Transverse colon (tissue), 4 donors: ENCODE results near the gene RARRES1. TPM values are rescaled to one million over a fixed set of nuclear protein-coding genes. Genes with fewer than 3 reads are reported as not detected.

Experiments
- DNase-seq: peaks from one replicate; pipeline ENCODE4 v3.0.0-alpha.2; 2019
- H3K27ac ChIP-seq, 4 donors: fragments of 200-600 bp; sonication (generic); 2 replicates each; pipeline ENCODE4 v1.5.1; 2016 to 2018; ENCODE audit warnings: inconsistent platforms in 4 of 4
- H3K27me3 ChIP-seq: fragments of 200-600 bp; sonication (generic); 2 replicates; pipeline ENCODE4 v1.5.1; 2017; ENCODE audit warnings: inconsistent platforms
- H3K36me3 ChIP-seq, 4 donors: fragments of 200-600 bp; sonication (generic); 2 replicates each; pipeline ENCODE4 v1.5.1; 2017 to 2019; ENCODE audit warnings: inconsistent platforms in 4 of 4
- H3K4me1 ChIP-seq, 4 donors: fragments of 200-600 bp; sonication (generic); 2 replicates each; pipeline ENCODE4 v1.5.1; 2017 to 2020; ENCODE audit warnings: inconsistent platforms in 4 of 4
- H3K4me3 ChIP-seq, 4 donors: fragments of 200-600 bp; sonication (generic); 1 replicate in 1 of 4; 2 replicates in 3 of 4; pipeline versions ENCODE4 v1.5.1 to v1.6.1; 2017 to 2019; ENCODE audit warnings: inconsistent platforms in 4 of 4
- H3K9me3 ChIP-seq, 2 donors: fragments of 200-600 bp; sonication (generic); 2 replicates each; pipeline ENCODE4 v1.5.1; 2017 to 2019; ENCODE audit warnings: inconsistent platforms in 2 of 2
- CTCF ChIP-seq, 5 experiments: fragments of 200-600 bp in 3 of 5; fragments of 450-650 bp in 2 of 5; sonication (generic) in 3 of 5; IDR thresholded peaks; 1 replicate in 2 of 5; 2 replicates in 3 of 5; pipeline ENCODE4 v1.5.1; 2016 to 2017; ENCODE audit warnings: antibody characterized with exemption in 5 of 5, inconsistent platforms in 3 of 5, mild to moderate bottlenecking in 2 of 5, moderate library complexity in 1 of 5
- EP300 ChIP-seq: sonication (generic); formaldehyde crosslinking; IDR thresholded peaks from one replicate; pipeline ENCODE4 v1.6.1; 2017; ENCODE audit warnings: antibody characterized with exemption, low read depth
- POLR2A ChIP-seq: fragments of 450-650 bp; IDR thresholded peaks from one replicate; pipeline ENCODE4 v1.6.1; 2016; ENCODE audit warnings: antibody characterized with exemption, mild to moderate bottlenecking, moderate library complexity
- POLR2AphosphoS5 ChIP-seq, 3 donors: sonication (generic); formaldehyde crosslinking; IDR thresholded peaks; one replicate each; pipeline ENCODE4 v1.6.1; 2016; ENCODE audit warnings: antibody characterized with exemption in 3 of 3
- WGBS, 2 donors: methylation state at CpG; one replicate each; pipeline ENCODE4 v1.1.5; 2018; ENCODE audit warnings: low coverage in 1 of 2; 5-methylcytosine and 5-hydroxymethylcytosine counted together
- in situ Hi-C, 4 donors: fragments of 200-750 bp; cut with MboI; loops; one replicate each; pipeline versions ENCODE4 v1.15.0 to v1.15.1; 2017; ENCODE audit warnings: low sequenced_read_pairs in 3 of 4, low pct_ligation_motif_present in 1 of 4, low pct_unique_long_range_greater_than_20kb in 1 of 4
- intact Hi-C: fragments of 100-400 bp; cut with DNase I; formaldehyde crosslinking; loops from one replicate; pipeline ENCODE4 v1.15.1; 2023; ENCODE audit warnings: low total_unique reads
- total RNA-seq, 4 donors: library from RNA; depleted of rRNA; stranded (reverse); fragments of >200 nt; gene quantifications; one replicate each; pipeline ENCODE4 v1.1.0, GENCODE V29; 2016

RARRES1 gene
- total RNA-seq, 4 donors from 2014 or later, result 3.4 to 71.5 (median 30.2) TPM

GRCh38 chr3:158679547-158680000, 52.7 kb downstream of the RARRES1 start:
- Histone ChIP-seq H3K4me3 (no peak overlapping the region), H3K27me3 (no peaks in the 10 kb centered on the region), H3K36me3 (peaks cover 0 to 5% (median 2%) of the 10 kb centered on the region in 4 donors), H3K27ac (no peak overlapping the region), H3K9me3 (no peaks in the 10 kb centered on the region), H3K4me1 (no peaks in the 10 kb centered on the region)
- no peak for DNase-seq
- TF ChIP-seq CTCF (IDR thresholded peaks at IDR 0.05) (no peak), POLR2A (no peak), EP300 (no peak), POLR2AphosphoS5 (IDR thresholded peaks at IDR 0.05) (no peak)
- in situ Hi-C loops (no loop called here), intact Hi-C loops (no loop called here)
- WGBS, 2 donors, result 57 to 63% methylated on average over 1 of the region's 1 CpG

GRCh38 chr3:158678687-158679086, 53.6 kb downstream of the RARRES1 start:
- in situ Hi-C loops, result no loop called here
- TF ChIP-seq CTCF (IDR thresholded peaks at IDR 0.05) (no peak), POLR2A (no peak), POLR2AphosphoS5 (IDR thresholded peaks at IDR 0.05) (no peak), EP300 (no peak)
- H3K4me3 ChIP-seq, result no peak overlapping the region
- peaks cover 0 to 4% (median 0%) of the 10 kb centered on the region in 4 donors for H3K36me3 ChIP-seq
- H3K4me1 ChIP-seq, result peaks cover 0 to under 1% (median 0%) of the 10 kb centered on the region in 4 donors
- 93 to 100% methylated on average over 2 of the region's 2 CpGs for WGBS, 2 donors
- H3K27me3 ChIP-seq, result no peaks in the 10 kb centered on the region
- H3K27ac ChIP-seq, result no peak overlapping the region
- H3K9me3 ChIP-seq, result no peaks in the 10 kb centered on the region
- DNase-seq, result no peak
- intact Hi-C loops, result no loop called here

DNA sequence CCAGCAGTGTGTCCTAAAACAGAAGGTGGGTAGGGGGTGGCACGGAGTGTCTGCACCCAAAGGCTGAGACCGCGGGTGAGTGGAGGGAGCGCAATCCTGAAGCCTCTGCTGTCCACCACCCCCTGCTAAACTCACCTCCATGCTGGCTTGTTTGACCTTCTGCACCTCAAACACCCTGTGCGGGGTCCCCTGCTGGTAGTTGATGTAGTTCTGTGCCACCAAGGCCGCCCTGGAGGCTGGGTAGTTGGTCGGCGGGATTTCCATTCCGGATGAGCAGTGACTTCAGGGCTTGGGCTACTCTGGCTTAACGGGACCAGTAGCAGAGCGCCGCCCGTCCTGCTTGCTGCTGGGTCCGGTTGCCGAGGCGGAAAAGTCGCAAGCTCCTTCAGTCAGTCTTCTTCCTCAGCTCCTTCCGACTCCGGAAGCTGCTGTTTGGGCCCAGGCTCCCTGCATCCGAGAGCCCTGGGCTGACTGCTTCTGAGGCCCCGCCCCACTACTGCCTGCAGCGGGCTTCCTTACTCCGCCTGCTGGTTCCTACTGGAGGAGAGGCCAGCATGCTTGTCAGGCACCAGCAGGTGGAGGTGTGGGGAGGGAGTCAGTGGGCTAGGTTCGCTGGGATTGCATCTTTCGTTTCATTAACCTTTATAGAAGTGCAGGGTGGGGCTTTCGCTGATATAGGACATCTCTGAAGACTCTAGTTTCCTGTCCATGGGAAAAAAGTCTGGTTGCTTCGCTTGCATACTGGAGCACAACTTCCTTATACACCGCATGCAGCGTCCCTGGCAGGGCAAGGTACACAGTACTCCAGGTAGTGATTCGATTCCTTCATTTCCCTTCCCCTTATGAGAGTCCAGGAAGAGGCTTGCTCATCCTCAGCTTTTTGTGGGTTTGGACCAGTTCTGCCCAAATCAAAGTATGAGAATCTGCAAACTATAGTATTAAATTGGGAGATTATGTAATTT, 59.8 kb downstream of the RARRES1 start, which contains the start of gene LXN:
Gene LXN (minus strand): TSS at position 434 of the 962 bp plus-strand sequence. CDS start 170 bp downstream, at position 264.
- in situ Hi-C loops (no loop called here), intact Hi-C loops (no loop called here)
- no peaks in the 10 kb centered on the region for H3K27me3 ChIP-seq
- peak; percentile 93 for DNase-seq
- 12% methylated on average over 30 of the region's 30 CpGs; no CpG with 5 or more reads in 1 of the 2 donors for WGBS, 2 donors
- peaks cover 0 to 24% (median 7%) of the 10 kb centered on the region in 4 donors for H3K4me1 ChIP-seq
- no peaks in the 10 kb centered on the region for H3K9me3 ChIP-seq
- peak within 1 kb of the TSS; percentile 82 to 91 (median 85) for H3K27ac ChIP-seq
- peaks cover 0 to 20% (median 3%) of the 10 kb centered on the region in 4 donors for H3K36me3 ChIP-seq
- TF ChIP-seq POLR2AphosphoS5 (IDR thresholded peaks at IDR 0.05) (peak; percentile 59 to 85 (median 76)), EP300 (no peak), POLR2A (peak; percentile 82), CTCF (IDR thresholded peaks at IDR 0.05) (peak; percentile 51 to 91 (median 58))
- H3K4me3 ChIP-seq, result peak within 1 kb of the TSS; percentile 26 to 56 (median 51)

- H3K36me3 ChIP-seq, result peaks cover 0 to 24% (median 5%) of the 10 kb centered on the region in 4 donors
- peak overlapping the region; percentile 82 to 91 (median 85) for H3K27ac ChIP-seq
- in situ Hi-C loops, result no loop called here
- 13 to 44% methylated on average over 1 to 6 of the region's 6 CpGs for WGBS, 2 donors
- peaks cover 0 to 24% (median 7%) of the 10 kb centered on the region in 4 donors for H3K4me1 ChIP-seq
- no peak for TF ChIP-seq EP300
- no peak for TF ChIP-seq POLR2A
- TF ChIP-seq CTCF (IDR thresholded peaks at IDR 0.05), result no peak
- no peaks in the 10 kb centered on the region for H3K9me3 ChIP-seq
- intact Hi-C loops, result no loop called here
- no peaks in the 10 kb centered on the region for H3K27me3 ChIP-seq
- DNase-seq, result no peak
- peak overlapping the region; percentile 26 to 56 (median 51) for H3K4me3 ChIP-seq
Observed at GRCh38 chr3:158671821-158672214, 60.4 kb downstream of the RARRES1 start.
